GM21360 (cell line): ENCODE results near the gene SPATA4.
"Not testable (repeated sequence)": the region's sequence is repeated elsewhere in the genome, so short reads cannot be mapped to it uniquely, and the experiment has no call there.

Source experiments
- ATAC-seq: cut with Tn5 transposase; IDR thresholded peaks from one replicate; pipeline ENCODE4 v1.9.1; 2021; ENCODE audit warnings: mild to moderate bottlenecking, moderate library complexity; ENCODE audit not compliant: unreplicated experiment

The SPATA4 gene

DNA sequence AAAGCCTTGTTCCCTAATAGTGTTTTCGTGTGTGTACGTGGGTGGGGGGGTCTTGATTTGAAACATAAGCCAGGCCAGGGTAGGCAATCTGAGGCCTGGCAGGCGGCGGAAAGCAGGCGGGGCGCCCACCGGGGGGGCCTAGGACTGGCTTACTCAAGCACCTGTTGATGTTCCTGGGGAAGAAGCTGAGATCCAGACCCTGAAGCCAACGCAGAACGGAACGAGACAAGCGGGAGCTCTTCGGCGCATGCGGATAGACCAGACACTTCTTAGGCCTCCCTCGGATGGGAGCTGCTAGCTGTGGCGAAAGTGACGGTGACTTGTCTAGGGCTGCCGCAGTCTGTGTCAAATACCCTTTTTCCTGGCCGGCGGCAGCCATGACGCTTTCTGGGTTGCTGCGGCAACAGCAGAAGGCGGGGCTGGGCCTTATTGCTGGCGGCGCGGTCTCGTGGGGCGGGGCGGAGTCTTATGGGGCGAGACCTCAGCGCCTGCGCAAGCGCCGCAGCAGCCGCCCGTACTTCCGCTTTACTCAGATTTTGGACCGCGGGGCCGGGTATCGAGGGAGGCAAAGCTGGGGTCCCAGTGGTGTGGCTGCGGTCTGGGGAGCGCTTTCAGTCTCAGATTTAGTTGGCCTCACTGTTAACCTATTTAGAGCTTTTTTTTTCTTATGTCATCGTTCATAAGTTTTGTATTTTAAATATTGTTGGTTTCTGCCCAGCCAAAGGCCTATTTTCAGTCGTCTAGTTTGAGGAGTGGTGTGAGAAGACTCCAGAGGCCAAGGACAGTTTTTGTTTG lies at the start of gene SPATA4:
TSS of gene SPATA4 (minus strand) at position 402 of the 795 bp plus-strand sequence. CDS start at position 379, 23 bp downstream.
- peak; percentile 98 for ATAC-seq

DNA sequence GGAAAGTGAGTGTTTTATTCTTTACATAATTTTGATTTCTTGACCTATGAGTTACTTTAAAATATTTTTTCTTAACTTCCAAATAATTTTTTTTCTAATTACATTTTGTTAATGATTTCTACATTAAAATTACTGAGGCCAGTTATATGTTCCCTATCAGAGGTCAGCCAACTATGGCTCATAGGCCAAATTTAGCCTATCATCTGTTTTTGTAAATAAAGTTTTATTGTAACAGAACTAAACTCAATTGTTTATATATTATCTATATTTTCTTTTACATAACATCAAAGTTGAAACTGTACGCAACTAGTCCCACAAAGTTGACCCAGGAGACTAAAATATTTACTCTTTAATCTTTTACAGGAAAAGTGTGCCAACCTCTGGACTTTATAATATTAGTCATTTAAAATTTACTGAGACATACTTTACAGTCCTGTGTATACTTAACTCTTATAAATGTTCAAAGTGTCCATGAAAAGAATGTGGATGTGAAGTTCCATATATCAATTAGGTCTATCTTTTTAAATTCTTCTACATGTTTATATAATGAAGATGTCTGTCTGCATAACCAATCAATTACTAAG lies 47.5 kb upstream of the SPATA4 start:
- no peak for ATAC-seq

DNA sequence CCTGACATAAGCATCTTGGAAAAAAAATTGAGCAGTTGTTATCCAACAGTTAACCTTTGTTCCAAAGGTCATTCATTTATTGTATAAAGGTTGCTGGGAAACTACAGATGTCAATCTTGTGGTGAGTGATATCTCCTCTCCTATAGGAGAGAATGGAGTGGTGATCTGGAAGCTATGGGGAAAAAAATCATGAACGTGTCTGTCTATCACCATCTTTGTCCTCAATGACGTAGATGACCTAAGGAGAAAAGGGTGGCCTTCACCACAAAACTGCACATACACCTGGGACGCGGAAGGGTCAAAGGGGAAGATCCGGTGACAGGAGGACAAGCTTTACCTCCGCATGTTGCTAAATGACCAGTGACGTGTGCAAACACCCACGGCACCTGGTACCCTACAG lies 46.3 kb upstream of the SPATA4 start:
- ATAC-seq, result no peak

DNA sequence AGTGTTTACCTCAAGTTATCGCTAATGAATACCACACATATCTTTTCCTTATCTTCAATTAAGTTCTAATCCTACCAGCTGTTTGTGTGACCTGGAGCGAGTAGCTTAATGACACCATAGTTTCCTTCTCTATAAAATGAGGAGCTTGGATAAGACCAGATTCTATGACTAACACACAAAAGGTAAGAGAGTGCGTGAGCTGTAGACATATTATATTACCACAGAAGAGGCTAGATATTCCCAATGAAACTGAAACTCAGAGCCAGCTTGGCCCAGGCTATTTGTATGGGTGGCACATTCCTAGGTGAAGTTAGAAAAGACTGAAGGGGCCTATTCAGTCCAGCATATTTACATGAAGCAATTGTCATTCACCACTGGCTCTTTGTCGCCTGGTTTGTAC lies 43.4 kb upstream of the SPATA4 start:
- ATAC-seq, result no peak

DNA sequence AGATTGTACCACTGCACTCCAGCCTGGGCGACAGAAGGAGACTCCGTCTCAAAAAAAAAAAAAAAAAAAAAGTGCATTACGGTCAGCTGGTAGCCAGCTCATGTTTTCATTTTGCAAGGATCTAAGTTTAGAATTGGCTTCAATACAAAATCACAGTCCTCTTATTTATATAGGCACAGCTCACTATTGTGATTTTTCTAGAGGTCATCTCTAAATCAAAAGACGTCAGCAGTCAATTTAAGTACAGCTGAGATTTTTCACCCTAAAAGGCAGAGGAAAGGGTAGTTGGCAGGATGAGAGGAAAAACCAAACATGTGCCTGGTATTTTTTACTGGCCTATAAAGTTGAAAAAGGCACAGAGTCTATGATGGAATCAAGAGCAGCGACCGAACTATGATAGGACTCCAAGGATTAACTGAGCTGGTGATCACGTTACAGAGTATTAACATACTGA lies 42.8 kb upstream of the SPATA4 start:
- no peak for ATAC-seq

DNA sequence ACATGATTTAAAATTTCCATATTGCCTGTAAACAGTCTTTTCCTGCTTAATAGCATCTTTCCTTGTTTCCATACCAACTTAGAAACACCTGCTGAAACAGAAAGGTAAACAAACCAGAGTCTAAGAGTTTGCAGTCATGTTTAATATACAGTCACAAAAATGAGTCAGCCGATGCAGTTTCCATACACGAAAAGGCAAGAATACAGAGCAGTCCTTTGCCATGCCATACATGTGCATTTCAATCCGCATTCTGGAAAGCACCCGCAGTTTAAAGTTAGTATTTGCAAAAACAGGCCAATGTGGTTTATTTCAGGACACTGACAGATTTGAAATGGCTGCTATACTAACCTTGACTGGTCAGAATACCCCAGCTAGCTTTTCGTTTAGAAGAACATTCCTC lies 41.6 kb upstream of the SPATA4 start:
- no peak for ATAC-seq

DNA sequence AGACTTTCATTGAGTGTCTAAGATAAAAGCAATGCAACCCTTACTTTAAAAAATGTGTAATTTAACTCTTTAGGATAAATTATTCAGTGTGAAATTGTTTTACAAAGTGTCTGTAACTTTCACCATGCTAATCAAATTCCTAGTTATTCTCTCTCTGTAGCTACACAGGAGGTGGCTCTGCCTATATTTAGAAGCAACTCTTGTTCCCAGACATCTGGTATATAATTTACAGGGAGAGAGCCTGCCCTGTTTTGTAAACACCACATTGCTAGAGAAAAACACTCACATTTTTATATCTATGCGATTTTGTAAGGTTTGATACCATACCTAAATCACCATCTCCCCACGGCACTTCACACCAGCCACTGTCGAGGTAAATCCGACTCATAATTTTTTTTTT lies 35.5 kb upstream of the SPATA4 start:
- no peak for ATAC-seq

DNA sequence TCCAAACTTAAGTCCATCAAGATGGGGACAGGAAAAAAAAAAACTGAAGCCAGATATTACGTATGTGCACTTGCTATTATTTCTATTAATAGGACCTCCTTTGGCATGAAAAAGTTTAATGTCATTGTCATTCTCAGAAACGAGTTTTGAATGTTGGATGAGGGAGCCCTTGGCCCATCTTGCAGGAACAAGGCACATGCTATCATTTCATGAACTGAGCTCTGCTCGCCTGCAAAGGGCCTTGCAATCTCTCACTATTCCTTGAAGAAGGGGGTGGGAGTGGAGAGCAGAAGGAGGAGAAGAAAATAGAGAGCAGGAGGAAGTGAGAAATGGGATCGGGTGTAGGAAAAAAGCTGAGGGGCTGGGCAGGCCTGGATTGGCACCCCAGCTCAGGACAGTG lies 34.3 kb upstream of the SPATA4 start:
- no peak for ATAC-seq

DNA sequence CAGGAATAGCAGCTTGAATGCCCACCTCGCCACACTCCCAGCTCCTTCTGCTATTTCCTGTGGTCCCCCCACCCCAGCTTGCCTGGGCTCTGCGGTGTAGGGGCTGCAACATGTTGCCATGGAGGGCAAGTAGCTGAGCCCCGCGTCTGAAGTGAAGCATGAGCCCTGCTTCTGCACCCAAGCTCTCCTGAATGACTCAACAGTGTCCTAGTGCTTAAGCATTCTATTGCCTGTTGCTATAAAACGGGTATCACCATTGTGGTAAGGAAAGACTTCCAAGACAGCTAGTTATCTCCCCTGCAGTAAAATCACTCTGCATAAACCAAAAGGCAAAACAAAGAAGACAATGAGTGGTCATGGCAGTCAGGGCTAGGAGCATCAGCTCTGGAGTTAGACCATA lies 31.4 kb upstream of the SPATA4 start:
- ATAC-seq, result no peak

DNA sequence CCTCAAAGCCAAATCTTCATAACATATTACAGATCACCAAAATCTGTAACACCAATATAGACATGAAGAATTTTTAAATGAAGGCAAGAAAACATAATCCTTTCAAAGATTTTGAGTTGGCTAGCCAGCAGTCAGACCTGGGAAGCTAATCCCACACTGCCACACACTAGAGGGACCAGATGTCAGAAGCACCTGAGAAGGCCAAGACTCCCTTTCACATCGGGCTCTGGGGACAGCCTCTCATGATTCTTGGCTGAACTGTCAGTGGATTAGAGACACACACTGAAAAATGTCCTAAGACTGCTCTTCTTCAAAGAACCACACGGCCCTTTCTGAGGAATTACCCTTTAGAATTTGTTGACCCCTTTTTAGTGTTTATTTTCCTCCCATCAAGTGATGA lies 28.2 kb upstream of the SPATA4 start:
- ATAC-seq, result no peak

DNA sequence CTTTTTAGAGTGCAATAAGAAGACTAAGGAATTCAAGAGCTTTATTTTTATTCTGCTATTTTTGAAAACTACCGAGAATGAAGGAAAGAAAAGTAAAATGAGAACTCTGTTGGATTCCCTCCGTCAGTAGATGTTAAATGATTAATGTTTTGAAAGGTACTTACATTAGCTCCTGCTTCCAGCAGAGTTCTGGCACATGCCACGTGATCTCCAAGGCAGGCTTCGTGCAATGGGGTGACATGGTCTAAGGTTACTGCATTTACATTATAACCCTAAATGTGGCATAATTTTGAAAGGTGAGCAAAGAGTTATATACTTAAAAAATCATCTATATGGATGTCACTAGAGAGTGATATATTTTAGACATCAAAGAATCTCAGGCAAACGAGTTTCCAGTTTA lies 26.8 kb upstream of the SPATA4 start:
- no peak for ATAC-seq

DNA sequence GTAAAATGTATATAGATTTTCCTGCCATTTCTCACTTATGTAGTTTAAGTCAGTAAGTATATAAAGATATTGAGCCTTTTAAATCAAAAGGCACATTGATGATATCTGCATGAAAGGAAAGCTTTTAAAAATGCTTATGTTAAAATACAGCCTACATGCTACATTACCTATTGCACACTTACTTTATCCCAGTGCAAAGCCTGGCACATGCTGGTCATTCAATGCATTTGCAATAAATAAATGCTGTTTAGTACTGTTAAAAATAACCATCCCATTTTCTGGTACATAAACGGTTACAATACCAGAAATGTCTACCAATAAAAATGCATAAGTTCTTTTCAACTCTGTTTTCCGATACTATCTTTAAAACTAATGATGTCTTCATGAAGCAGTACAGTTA lies 22.1 kb upstream of the SPATA4 start:
- ATAC-seq, result no peak

DNA sequence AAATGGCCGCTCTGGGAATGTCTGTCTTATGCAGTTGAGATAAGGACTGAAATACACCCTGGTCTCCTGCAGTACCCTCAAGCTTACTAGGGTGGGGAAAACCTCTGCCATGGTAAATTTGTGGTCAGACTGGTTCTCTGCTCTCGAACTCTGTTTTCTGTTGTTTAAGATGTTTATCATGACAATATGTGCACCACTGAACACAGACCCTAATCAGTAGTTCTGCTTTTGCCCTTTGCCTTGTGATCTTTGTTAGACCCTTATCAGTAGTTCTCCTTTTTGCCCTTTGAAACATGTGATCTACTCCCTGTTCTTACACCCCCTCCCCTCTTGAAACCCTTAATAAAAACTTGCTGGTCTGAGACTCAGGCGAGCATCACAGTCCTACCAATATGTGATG lies 17.0 kb upstream of the SPATA4 start:
- ATAC-seq, result not testable (repeated sequence)

DNA sequence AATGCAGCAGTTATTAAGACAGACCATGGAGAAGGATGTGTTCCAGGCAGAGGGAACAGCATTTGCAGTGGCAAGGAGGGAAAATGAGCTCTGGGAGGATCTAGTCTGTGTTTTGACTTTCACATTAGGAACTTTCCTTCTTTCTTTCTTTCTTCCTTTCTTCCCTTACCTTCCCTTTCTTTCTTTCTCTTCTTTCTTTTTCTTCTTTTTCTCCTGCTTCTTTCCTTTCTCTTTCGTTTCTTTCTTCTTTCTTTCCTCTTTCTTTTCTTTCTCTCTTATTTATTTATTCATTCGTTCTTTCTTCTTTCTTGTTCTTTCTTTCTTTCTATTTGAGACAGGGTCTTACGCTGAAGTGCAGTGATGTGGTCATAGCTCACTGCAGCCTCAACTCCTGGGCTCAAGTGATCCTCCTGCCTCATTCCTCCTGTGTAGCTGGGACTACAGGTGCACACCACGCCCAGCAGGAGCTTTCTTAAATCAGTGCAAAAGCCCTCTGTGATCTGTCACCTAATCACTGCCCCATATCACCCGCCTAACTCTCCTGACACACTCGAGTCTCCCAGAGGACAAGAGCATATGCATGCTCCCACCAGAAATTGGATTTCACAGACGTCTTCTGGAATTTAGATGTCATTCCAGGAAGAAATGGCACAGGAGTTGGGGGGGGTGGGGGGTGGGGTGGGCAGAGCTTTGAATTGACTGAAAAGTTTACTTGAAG lies 15.4 kb upstream of the SPATA4 start:
- ATAC-seq, result no peak

DNA sequence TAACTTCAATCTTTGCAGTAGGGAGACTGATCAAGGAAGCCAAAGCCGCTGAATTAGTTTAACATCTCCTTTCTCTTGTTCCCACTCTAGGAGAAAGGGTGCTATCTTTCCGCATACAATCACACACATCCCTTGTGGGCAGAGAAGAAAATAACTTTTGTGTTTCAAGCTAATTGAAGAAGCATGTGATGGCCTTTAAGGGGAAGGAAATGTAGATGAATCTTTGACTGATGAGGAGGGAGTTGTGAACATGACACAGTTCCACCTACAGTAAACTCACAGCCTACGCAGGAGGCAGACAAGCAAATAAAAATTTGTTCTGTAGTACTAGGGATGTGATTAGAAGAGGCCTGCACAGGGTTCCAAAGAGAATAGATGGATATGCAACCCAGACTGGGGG lies 14.7 kb upstream of the SPATA4 start:
- no peak for ATAC-seq

DNA sequence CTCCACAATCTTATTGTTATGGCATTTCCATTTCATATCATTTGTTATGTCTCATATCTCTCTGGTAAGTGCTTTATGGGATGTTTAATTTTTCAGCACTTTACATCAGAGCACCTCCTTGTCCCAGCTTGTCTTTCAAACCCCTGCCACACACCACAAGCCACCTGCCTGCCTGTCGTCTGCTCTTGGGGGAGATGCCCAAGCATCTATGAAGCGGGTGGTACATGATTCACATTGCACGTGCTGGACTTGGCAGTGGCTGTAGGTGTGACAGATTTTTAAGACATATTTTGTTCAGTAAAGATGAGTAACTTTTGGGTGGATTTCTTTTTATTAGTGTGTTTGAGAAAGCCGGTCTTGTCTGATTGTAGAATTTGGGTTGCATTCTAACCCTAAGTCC lies 14.2 kb upstream of the SPATA4 start:
- ATAC-seq, result no peak

DNA sequence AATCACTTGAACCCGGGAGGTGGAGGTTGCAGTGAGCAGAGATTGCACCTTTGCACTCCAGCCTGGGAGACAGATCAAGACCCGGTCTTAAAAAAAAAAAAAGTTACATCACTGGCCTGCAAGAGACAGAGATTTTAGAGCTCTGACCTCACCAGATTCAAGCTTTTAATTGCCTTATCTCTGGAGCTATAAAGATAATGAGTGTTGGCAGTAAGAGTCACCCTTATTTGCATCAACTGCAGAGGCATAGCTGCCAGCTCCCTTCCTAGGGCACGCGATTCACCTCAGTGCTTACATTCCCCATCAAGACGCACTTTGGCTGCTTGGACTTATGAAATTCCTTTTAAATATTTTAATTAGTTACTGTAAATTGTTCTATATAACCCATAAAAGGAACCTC lies 12.5 kb upstream of the SPATA4 start:
- no peak for ATAC-seq

DNA sequence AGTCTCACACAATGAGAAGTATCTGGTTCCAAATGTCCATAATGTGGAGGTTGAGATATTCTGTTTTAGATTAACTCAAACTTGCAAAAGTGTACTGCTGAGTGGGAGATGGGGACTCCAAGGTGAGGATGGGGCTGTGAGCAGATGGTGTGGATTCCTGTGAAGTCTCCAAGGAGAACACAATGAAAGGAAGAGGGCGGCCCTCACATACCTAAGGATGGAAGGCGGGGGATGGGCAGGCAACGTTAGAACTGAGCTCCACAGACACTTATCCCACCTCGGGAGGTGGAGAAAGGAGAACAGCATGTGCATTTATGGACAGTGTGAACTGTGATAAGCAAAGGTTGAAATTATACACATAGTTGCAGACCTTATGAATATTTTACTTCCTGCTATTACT lies 9.9 kb upstream of the SPATA4 start:
- ATAC-seq, result no peak

DNA sequence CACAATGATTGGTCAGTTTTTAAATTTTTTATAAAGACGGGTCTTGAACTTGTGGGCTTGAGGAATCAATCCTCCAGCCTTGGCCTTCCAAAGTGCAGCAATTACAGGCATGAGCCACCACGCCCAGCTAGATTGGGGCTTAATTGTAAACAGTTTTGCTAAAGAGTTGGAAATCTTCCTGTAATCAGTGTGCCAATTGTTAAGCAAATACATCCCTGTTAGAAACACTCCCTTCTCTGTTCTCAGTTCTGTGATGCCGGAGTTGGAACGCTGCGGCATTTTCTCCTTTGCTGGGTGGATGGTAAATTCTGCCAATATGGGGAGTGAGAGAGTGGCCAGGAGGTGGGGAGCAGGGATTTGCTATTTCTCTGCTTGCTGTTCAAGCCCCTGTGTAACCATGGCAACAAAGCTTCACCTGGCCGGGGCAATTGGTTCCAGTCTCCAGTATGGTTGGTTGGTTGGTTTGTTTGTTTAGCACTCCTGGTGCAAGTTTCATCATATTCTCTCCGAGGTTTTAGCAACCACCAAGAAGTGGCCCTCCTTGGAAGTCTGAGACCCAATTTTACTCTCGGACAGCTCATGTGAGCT lies 3.0 kb upstream of the SPATA4 start:
- no peak for ATAC-seq

DNA sequence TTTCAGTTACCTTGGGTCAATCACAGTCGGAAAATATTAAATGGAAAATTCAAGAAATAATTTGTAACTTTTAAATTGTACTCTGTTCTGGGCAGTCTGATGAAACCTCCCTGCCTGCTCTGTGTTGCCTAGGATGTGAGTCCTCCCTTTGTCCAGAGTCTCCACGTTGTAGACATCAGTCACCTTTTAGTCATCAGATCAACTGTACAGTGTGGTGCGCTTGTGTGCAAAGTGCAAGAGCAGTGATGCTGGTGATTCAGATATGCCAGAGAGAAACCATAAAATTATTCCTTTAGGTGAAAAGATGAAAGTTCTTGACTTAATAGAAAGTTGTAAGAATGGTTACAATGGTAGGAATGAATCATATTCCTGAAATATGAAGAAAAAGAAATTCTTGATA lies 1.4 kb downstream of the SPATA4 start:
- ATAC-seq, result no peak

DNA sequence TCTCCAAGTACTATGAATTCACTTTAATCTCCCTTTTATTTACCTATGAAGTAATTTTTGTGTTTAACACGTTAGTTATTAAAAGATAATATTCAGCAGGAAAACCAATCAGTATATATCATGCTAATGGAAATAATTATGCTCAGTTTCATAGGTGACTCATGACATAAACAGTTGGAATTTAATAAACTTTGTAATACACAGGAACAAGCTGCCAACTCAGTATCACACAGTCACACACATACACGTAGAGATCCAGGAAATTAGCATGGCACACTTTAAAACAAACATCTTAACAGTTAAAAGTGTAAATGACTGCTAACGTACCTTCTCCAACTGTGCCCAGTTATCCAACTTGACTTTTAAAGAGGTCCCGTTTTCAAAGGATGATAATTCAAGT lies 2.3 kb downstream of the SPATA4 start:
- ATAC-seq, result no peak

DNA sequence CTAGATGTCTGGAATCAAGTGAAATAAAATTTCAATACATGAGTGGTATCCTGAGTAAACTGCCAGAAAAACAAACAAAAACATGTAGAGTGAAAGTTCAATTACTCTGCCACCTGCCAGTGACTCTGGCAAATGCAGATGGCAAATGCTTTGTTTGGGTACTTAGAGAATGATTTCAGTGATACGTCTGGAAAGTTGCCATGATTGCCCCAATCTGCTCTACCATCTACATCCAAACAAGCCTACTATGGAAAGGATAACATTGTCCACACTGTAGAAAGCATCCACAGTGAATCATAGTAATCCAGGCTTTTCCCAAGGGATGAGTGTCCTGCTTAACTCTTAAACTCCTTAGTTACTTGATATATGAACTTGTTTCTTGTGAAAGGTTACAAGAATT lies 3.4 kb downstream of the SPATA4 start:
- no peak for ATAC-seq
